Adipose tissue (tissue), 3 donors: Measurements from ENCODE around the gene PAX6. TPM values are rescaled to one million over a fixed set of nuclear protein-coding genes. Genes with fewer than 3 reads are reported as not detected.

Source experiments
- H3K27ac ChIP-seq: one replicate; pipeline ENCODE4 v1.5.1; 2013; ENCODE audit warnings: low read depth, low read length
- WGBS, 3 donors: extraction: QIAGEN DNeasy Blood & Tissue Kit; methylation state at CpG; one replicate each; pipeline ENCODE4 v1.1.7; 2013; 5-methylcytosine and 5-hydroxymethylcytosine counted together
- polyA plus RNA-seq, 3 donors: library from polyadenylated mRNA; stranded (reverse); fragments of 200-250 nt; gene quantifications; one replicate each; pipeline ENCODE4 v1.2.3, GENCODE V29; 2013
- donor health status: healthy with polysubstance abuse.
- donor health status: Bipolar disorder and iron deficiency.
- donor health status: healthy.

PAX6 gene
- polyA plus RNA-seq, 3 donors = 0.06 to 4.2 (median 0.34) TPM

GRCh38 chr11:31801298-31801702, 9.8 kb downstream of the PAX6 start:
- 12 to 17% (median 14%) methylated on average over 9 of the region's 9 CpGs for WGBS, 3 donors
- H3K27ac ChIP-seq = no peak overlapping the region

GRCh38 chr11:31800398-31801265, 10.5 kb downstream of the PAX6 start:
- 8 to 11% (median 9%) methylated on average over 23 of the region's 23 CpGs for WGBS, 3 donors
- no peak overlapping the region for H3K27ac ChIP-seq

GRCh38 chr11:31799435-31800397, 11.4 kb downstream of the PAX6 start:
- H3K27ac ChIP-seq = no peak overlapping the region
- WGBS, 3 donors = 3 to 7% (median 4%) methylated on average over 48 of the region's 48 CpGs

- 4 to 6% (median 5%) methylated on average over 55 to 60 of the region's 60 CpGs for WGBS, 3 donors
- no peak overlapping the region for H3K27ac ChIP-seq
Observed at GRCh38 chr11:31798554-31799434, 12.3 kb downstream of the PAX6 start.

- no peak overlapping the region for H3K27ac ChIP-seq
- 7 to 8% (median 8%) methylated on average over 21 of the region's 21 CpGs for WGBS, 3 donors
Observed at GRCh38 chr11:31798057-31798553, 13.0 kb downstream of the PAX6 start.

GRCh38 chr11:31797190-31798056, 13.7 kb downstream of the PAX6 start:
- no peak overlapping the region for H3K27ac ChIP-seq

GRCh38 chr11:31796499-31797189, 14.5 kb downstream of the PAX6 start:
- whole genome bisulfite sequencing, 3 donors = 20 to 25% (median 21%) methylated on average over 19 of the region's 19 CpGs
- no peak overlapping the region for H3K27ac ChIP-seq

More at GRCh38 chr11:31797190-31798056, 13.7 kb downstream of the PAX6 start:
- WGBS, 3 donors = 13 to 15% (median 14%) methylated on average over 31 of the region's 31 CpGs

- no peak overlapping the region for H3K27ac ChIP-seq
- WGBS, 3 donors = 56 to 63% (median 60%) methylated on average over 22 of the region's 22 CpGs
Observed at GRCh38 chr11:31795706-31796498, 15.2 kb downstream of the PAX6 start.

GRCh38 chr11:31794548-31794947, 16.6 kb downstream of the PAX6 start:
- no peak overlapping the region for H3K27ac ChIP-seq
- 71 to 79% (median 73%) methylated on average over 4 of the region's 4 CpGs for WGBS, 3 donors

GRCh38 chr11:31793264-31793663, 17.9 kb downstream of the PAX6 start:
- H3K27ac ChIP-seq = no peak overlapping the region
- 94 to 96% (median 95%) methylated on average over 10 of the region's 10 CpGs for WGBS, 3 donors

GRCh38 chr11:31792456-31792855, 18.7 kb downstream of the PAX6 start:
- no peak overlapping the region for H3K27ac ChIP-seq
- 86 to 91% (median 89%) methylated on average over 2 of the region's 2 CpGs for WGBS, 3 donors

GRCh38 chr11:31792036-31792435, 19.1 kb downstream of the PAX6 start:
- 77 to 80% (median 80%) methylated on average over 2 of the region's 2 CpGs for WGBS, 3 donors
- no peak overlapping the region for H3K27ac ChIP-seq

- WGBS, 3 donors = 67 to 82% (median 80%) methylated on average over 7 of the region's 7 CpGs
- H3K27ac ChIP-seq = no peak overlapping the region
Observed at GRCh38 chr11:31790649-31791048, 20.5 kb downstream of the PAX6 start.

- 86 to 94% (median 89%) methylated on average over 3 of the region's 3 CpGs for WGBS, 3 donors
- no peak overlapping the region for H3K27ac ChIP-seq
Observed at GRCh38 chr11:31788085-31788484, 23.0 kb downstream of the PAX6 start.

GRCh38 chr11:31786996-31787685, 24.0 kb downstream of the PAX6 start:
- whole genome bisulfite sequencing, 3 donors = 85 to 90% (median 87%) methylated on average over 16 of the region's 16 CpGs
- H3K27ac ChIP-seq = no peak overlapping the region
